Liver (tissue), 9 donors: ENCODE results near the gene CHID1. TPM values are rescaled to one million over a fixed set of nuclear protein-coding genes. Genes with fewer than 3 reads are reported as not detected.

Experiments
- DNase-seq: peaks from one replicate; pipeline ENCODE4 v3.0.0-alpha.2; 2017; ENCODE audit warnings: low spot score
- H3K27ac ChIP-seq, 2 donors: one replicate each; pipeline ENCODE4 v1.7.0; 2013; ENCODE audit warnings: inconsistent platforms in 2 of 2, low read length in 2 of 2, control low read depth in 1 of 2, low read depth in 1 of 2, mild to moderate bottlenecking in 1 of 2
- H3K27me3 ChIP-seq, 4 donors: one replicate each; pipeline versions ENCODE4 v1.6.1 to v1.7.0; 2013; ENCODE audit warnings: low read length in 3 of 4, inconsistent platforms in 1 of 4, mild to moderate bottlenecking in 1 of 4, moderate library complexity in 1 of 4; ENCODE audit not compliant: control insufficient read depth in 4 of 4, insufficient read depth in 4 of 4
- H3K36me3 ChIP-seq, 4 donors: one replicate each; pipeline versions ENCODE4 v1.6.1 to v1.7.0; 2013; ENCODE audit warnings: low read length in 3 of 4, mild to moderate bottlenecking in 3 of 4, low read depth in 1 of 4, moderate library complexity in 1 of 4; ENCODE audit not compliant: control insufficient read depth in 4 of 4, insufficient read depth in 3 of 4
- H3K4me1 ChIP-seq, 4 donors: one replicate each; pipeline versions ENCODE4 v1.6.1 to v1.7.0; 2013; ENCODE audit warnings: low read length in 3 of 4, mild to moderate bottlenecking in 3 of 4, moderate library complexity in 1 of 4; ENCODE audit not compliant: control insufficient read depth in 4 of 4, insufficient read depth in 4 of 4
- H3K4me3 ChIP-seq, 3 donors: one replicate each; pipeline versions ENCODE4 v1.6.1 to v1.7.0; 2013; ENCODE audit warnings: low read length in 3 of 3, control low read depth in 1 of 3, low read depth in 1 of 3, mild to moderate bottlenecking in 1 of 3
- H3K9ac ChIP-seq, 2 donors: one replicate each; pipeline ENCODE4 v1.7.0; 2013; ENCODE audit warnings: low read length in 2 of 2, mild to moderate bottlenecking in 2 of 2, moderate library complexity in 2 of 2, control low read depth in 1 of 2, low read depth in 1 of 2
- H3K9me3 ChIP-seq, 4 donors: one replicate each; pipeline versions ENCODE4 v1.6.1 to v1.7.0; 2013; ENCODE audit warnings: low read length in 3 of 4; ENCODE audit not compliant: control insufficient read depth in 4 of 4
- ATF3 ChIP-seq: IDR thresholded peaks from 2 replicates; pipeline ENCODE4 v1.6.1; 2016; ENCODE audit warnings: antibody characterized with exemption
- CTCF ChIP-seq: fragments of 150-350 bp; IDR thresholded peaks from 2 replicates; pipeline ENCODE4 v1.5.1; 2017; ENCODE audit warnings: improper control_type of control experiment, low read depth, low read length; ENCODE audit not compliant: missing input control
- EGR1 ChIP-seq, 2 donors: IDR thresholded peaks; 2 replicates each; pipeline ENCODE4 v1.6.1; 2016 to 2018; ENCODE audit warnings: antibody characterized with exemption in 2 of 2, low read depth in 2 of 2
- FOXA1 ChIP-seq: IDR thresholded peaks from 2 replicates; pipeline ENCODE4 v1.6.1; 2016; ENCODE audit warnings: antibody characterized with exemption
- FOXA2 ChIP-seq: IDR thresholded peaks from 2 replicates; pipeline ENCODE4 v1.6.1; 2016; ENCODE audit warnings: antibody characterized with exemption
- GABPA ChIP-seq, 2 donors: IDR thresholded peaks in 1 of 2; conservative IDR thresholded peaks in 1 of 2; 2 replicates each; pipeline ENCODE4 v1.6.1; 2016; ENCODE audit warnings: antibody characterized with exemption in 2 of 2, mild to moderate bottlenecking in 1 of 2, moderate library complexity in 1 of 2
- HNF4A ChIP-seq, 2 donors: conservative IDR thresholded peaks; 2 replicates each; pipeline ENCODE4 v1.6.1; 2016; ENCODE audit warnings: antibody characterized with exemption in 2 of 2, mild to moderate bottlenecking in 2 of 2
- HNF4G ChIP-seq: IDR thresholded peaks from 2 replicates; pipeline ENCODE4 v1.6.1; 2016; ENCODE audit warnings: antibody characterized with exemption
- JUND ChIP-seq, 2 donors: IDR thresholded peaks; 2 replicates each; pipeline ENCODE4 v1.6.1; 2016; ENCODE audit warnings: antibody characterized with exemption in 2 of 2
- MAX ChIP-seq: IDR thresholded peaks from 2 replicates; pipeline ENCODE4 v1.6.1; 2016; ENCODE audit warnings: antibody characterized with exemption
- NR2F2 ChIP-seq: IDR thresholded peaks from 2 replicates; pipeline ENCODE4 v1.6.1; 2016; ENCODE audit warnings: antibody characterized with exemption
- RAD21 ChIP-seq, 2 donors: IDR thresholded peaks; 2 replicates each; pipeline ENCODE4 v1.6.1; 2016; ENCODE audit warnings: antibody characterized with exemption in 2 of 2, mild to moderate bottlenecking in 2 of 2
- REST ChIP-seq: IDR thresholded peaks from 2 replicates; pipeline ENCODE4 v1.6.1; 2016; ENCODE audit warnings: antibody characterized with exemption, mild to moderate bottlenecking
- RXRA ChIP-seq, 2 donors: IDR thresholded peaks; 2 replicates each; pipeline ENCODE4 v1.6.1; 2017 to 2018; ENCODE audit warnings: antibody characterized with exemption in 2 of 2, mild to moderate bottlenecking in 1 of 2
- SP1 ChIP-seq: IDR thresholded peaks from 2 replicates; pipeline ENCODE4 v1.6.1; 2018; ENCODE audit warnings: antibody characterized with exemption, mild to moderate bottlenecking
- TAF1 ChIP-seq: conservative IDR thresholded peaks from 2 replicates; pipeline ENCODE4 v1.6.1; 2016; ENCODE audit warnings: antibody characterized with exemption, mild to moderate bottlenecking
- YY1 ChIP-seq: IDR thresholded peaks from 2 replicates; pipeline ENCODE4 v1.6.1; 2016; ENCODE audit warnings: antibody characterized with exemption, mild to moderate bottlenecking
- ZBTB33 ChIP-seq: IDR thresholded peaks from 2 replicates; pipeline ENCODE4 v1.6.1; 2016; ENCODE audit warnings: antibody characterized with exemption
- whole genome bisulfite sequencing: extraction: QIAGEN DNeasy Blood & Tissue Kit; methylation state at CpG from one replicate; pipeline ENCODE4 v1.1.7; 2013; 5-methylcytosine and 5-hydroxymethylcytosine counted together
- polyA plus RNA-seq, 2 donors: library from polyadenylated mRNA; stranded (reverse) in 1 of 2; unstranded in 1 of 2; fragments of 200-250 nt in 1 of 2; fragments of >200 nt in 1 of 2; fragmentation: Nextera tagmentation in 1 of 2; extraction: Ambion mirVana in 1 of 2; gene quantifications; one replicate each; pipeline versions ENCODE4 v1.2.1 to v1.2.3, GENCODE V29; 2013 to 2015
- total RNA-seq, 2 donors: library from RNA; depleted of rRNA; stranded (reverse); fragments of >200 nt; gene quantifications; one replicate each; pipeline ENCODE4 v1.2.3, GENCODE V29; 2014
- donor health status: healthy.
- donor health status: healthy.
- donor health status: healthy.
- donor health status: healthy.
- donor health status: healthy.

The CHID1 gene
- total and polyA plus RNA-seq, 4 donors, result 39.5 to 68.8 (median 59.1) TPM

- Histone ChIP-seq H3K36me3 (peaks cover under 1 to 23% (median 10%) of the 10 kb centered on the region in 4 donors), H3K9me3 (no peaks in the 10 kb centered on the region), H3K4me1 (peaks cover 34 to 67% (median 48%) of the 10 kb centered on the region in 4 donors), H3K9ac (peak overlapping the region in 1 of 2 donors; percentile 14), H3K4me3 (peak overlapping the region in 2 of 3 donors; percentile 28 to 85), H3K27me3 (no peaks in the 10 kb centered on the region), H3K27ac (peak overlapping the region; percentile 90 to 99)
- 21% methylated on average over 31 of the region's 31 CpGs for WGBS
- TF ChIP-seq FOXA2 (no peak), TAF1 (no peak), CTCF (no peak), RXRA (IDR thresholded peaks at IDR 0.05) (peak; percentile 79 to 93), REST (peak; percentile 56), HNF4G (peak; percentile 34), GABPA (IDR thresholded peaks at IDR 0.05 in 1 of 2, conservative IDR thresholded peaks at IDR 0.05 in 1 of 2) (no peak), ATF3 (no peak), SP1 (peak; percentile 64), NR2F2 (peak; percentile 77), FOXA1 (no peak), HNF4A (conservative IDR thresholded peaks at IDR 0.05) (peak; percentile 83 to 94), ZBTB33 (no peak), JUND (IDR thresholded peaks at IDR 0.05) (peak; percentile 30 to 45), EGR1 (IDR thresholded peaks at IDR 0.05; ENCODE audit: low read depth in 2 of 2) (peak in 1 of 2 donors; percentile 49), MAX (no peak), RAD21 (IDR thresholded peaks at IDR 0.05) (no peak), YY1 (peak; percentile 4)
- DNase-seq, result no peak
These were observed 76.0 kb downstream of the CHID1 start for GRCh38 chr11:834371-835316.
